ENCODE data around the gene C19orf47. TPM values are rescaled to one million over a fixed set of nuclear protein-coding genes. Genes with fewer than 3 reads are reported as not detected.

C19orf47 gene
- polyA plus RNA-seq, 1 experiment: 15.9 TPM

DNA sequence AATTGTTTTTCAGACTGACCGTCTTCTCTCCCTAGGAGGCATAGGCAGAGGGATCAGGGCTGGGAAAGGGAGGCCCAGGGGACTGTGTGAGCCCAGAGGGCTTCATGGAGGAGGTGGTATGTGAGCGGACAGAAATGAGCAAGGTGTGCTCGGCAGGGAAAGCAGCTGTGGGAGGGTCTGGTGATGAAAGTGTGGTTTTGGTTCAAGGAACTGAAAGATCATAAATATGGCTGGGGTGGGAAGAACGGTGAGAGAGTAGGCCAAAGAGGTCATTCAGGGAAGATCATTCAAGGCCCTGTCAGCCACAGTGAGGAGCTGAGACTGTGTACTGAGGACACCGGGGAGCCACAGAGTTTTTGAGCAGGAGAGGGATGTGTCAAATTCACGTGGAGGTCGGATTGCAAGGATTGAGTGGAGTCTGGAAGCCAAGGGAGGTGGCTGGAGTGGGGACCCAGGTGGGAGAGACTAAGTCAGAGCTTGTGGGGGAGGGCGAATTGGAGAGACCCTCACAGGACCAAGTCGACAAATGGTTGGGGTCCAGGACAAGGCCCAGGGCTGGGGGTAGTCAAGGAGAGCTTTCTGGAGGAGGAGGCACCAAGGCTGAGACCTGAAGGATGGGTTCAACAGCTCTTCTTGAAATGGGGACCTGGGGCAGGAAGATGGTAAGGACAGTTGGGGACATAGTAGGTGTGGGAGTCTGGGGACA lies 7.9 kb upstream of the C19orf47 start:
- Histone ChIP-seq H3K9me3 (ENCODE audit: control insufficient read depth, insufficient read depth, low read length) (no peaks in the 10 kb centered on the region), H3K27ac (ENCODE audit: low read depth, low read length) (peak overlapping the region; percentile 2), H3K27me3 (ENCODE audit: control insufficient read depth, insufficient read depth, low read length) (no peaks in the 10 kb centered on the region), H3K4me3 (ENCODE audit: low read depth, low read length) (no peak overlapping the region)
- CTCF ChIA-PET: interaction anchor here (1.9 kb wide), 1 partner anchor 51 kb away, joined by 6 read pairs; no protein-coding TSS in a partner anchor
- DNase-seq (ENCODE audit: low read depth, low spot score): no peak
- POLR2A ChIA-PET: interaction anchor here (0.8 kb wide), 1 partner anchor 8 kb away, joined by 3 read pairs; the partner anchor contains the start of genes C19orf47 and PLD3
- TF ChIP-seq, protein P1, sequence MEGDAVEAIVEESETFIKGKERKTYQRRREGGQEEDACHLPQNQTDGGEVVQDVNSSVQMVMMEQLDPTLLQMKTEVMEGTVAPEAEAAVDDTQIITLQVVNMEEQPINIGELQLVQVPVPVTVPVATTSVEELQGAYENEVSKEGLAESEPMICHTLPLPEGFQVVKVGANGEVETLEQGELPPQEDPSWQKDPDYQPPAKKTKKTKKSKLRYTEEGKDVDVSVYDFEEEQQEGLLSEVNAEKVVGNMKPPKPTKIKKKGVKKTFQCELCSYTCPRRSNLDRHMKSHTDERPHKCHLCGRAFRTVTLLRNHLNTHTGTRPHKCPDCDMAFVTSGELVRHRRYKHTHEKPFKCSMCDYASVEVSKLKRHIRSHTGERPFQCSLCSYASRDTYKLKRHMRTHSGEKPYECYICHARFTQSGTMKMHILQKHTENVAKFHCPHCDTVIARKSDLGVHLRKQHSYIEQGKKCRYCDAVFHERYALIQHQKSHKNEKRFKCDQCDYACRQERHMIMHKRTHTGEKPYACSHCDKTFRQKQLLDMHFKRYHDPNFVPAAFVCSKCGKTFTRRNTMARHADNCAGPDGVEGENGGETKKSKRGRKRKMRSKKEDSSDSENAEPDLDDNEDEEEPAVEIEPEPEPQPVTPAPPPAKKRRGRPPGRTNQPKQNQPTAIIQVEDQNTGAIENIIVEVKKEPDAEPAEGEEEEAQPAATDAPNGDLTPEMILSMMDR (IDR thresholded peaks at IDR 0.05; ENCODE audit: low read depth, low read length): no peak

DNA sequence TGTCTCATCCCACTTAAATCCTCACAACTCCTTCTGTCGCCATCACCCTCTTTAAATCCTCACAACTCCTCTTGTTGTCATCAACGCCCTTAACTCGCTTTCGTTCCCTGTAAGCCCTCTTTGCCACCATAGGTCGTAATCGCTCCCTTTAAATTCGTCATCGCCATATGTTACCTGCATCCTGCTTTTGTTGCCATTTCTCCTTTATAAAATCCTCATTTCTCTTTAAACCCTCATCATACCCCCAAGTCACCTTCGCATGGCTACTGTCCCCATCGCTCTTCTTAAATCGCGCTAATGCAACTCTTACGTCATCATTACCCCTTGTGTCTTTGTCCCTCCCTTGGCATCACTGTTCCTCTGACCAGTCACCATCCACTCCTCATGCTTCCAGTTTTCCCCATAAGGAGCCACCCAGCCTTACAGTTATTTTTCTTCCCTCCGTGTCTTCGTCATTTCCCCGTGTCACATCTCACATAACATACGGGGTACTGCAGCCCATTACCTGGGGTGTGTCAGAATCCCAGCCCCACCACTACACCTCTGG lies 837 bp upstream of the C19orf47 start:
- peak overlapping the region; percentile 86 for H3K4me3 ChIP-seq (ENCODE audit: low read depth, low read length)
- no peaks in the 10 kb centered on the region for H3K9me3 ChIP-seq (ENCODE audit: control insufficient read depth, insufficient read depth, low read length)
- peak overlapping the region; percentile 3 for H3K27ac ChIP-seq (ENCODE audit: low read depth, low read length)
- CTCF ChIA-PET: interaction anchor here (1.2 to 1.5 kb wide), 2 partner anchors 44 to 72 kb away, joined by 4 to 9 read pairs; no protein-coding TSS in a partner anchor
- no peak for DNase-seq (ENCODE audit: low read depth, low spot score)
- TF ChIP-seq, protein P1 (IDR thresholded peaks at IDR 0.05; ENCODE audit: low read depth, low read length): no peak
- POLR2A ChIA-PET: interaction anchor here (0.9 to 1.1 kb wide), 5 partner anchors 8 to 94 kb away, joined by 3 to 9 read pairs (median 5); no protein-coding TSS in a partner anchor
- H3K27me3 ChIP-seq (ENCODE audit: control insufficient read depth, insufficient read depth, low read length): no peaks in the 10 kb centered on the region

DNA sequence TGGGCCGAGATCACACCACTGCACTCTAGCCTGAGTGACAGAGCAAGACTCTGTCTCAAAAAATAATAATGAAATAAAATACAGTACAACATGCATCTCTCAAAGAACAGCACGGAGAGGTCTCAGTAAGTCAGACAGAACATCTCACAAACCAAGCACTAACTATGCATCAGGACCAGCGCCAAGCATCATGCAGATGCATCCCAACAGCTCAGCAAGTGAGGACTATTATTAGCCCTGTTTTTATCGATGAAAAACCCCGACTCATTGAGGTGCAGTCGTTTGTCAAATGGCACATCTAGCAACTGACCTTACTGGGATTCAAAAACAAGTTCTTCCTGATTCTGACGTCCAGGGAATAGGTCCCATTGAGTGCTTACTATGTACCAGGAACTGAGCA lies 3.8 kb downstream of the C19orf47 start:
- TF ChIP-seq, protein P1 (IDR thresholded peaks at IDR 0.05; ENCODE audit: low read depth, low read length): no peak
- POLR2A ChIA-PET: interaction anchor here (0.6 kb wide), 1 partner anchor 1095 kb away, joined by 3 read pairs; the partner anchor contains the start of gene DMAC2
- CTCF ChIA-PET: no interaction called here
- DNase-seq (ENCODE audit: low read depth, low spot score): no peak
- Histone ChIP-seq H3K27ac (ENCODE audit: low read depth, low read length) (no peak overlapping the region), H3K4me3 (ENCODE audit: low read depth, low read length) (no peak overlapping the region), H3K9me3 (ENCODE audit: control insufficient read depth, insufficient read depth, low read length) (no peaks in the 10 kb centered on the region), H3K27me3 (ENCODE audit: control insufficient read depth, insufficient read depth, low read length) (no peaks in the 10 kb centered on the region)

DNA sequence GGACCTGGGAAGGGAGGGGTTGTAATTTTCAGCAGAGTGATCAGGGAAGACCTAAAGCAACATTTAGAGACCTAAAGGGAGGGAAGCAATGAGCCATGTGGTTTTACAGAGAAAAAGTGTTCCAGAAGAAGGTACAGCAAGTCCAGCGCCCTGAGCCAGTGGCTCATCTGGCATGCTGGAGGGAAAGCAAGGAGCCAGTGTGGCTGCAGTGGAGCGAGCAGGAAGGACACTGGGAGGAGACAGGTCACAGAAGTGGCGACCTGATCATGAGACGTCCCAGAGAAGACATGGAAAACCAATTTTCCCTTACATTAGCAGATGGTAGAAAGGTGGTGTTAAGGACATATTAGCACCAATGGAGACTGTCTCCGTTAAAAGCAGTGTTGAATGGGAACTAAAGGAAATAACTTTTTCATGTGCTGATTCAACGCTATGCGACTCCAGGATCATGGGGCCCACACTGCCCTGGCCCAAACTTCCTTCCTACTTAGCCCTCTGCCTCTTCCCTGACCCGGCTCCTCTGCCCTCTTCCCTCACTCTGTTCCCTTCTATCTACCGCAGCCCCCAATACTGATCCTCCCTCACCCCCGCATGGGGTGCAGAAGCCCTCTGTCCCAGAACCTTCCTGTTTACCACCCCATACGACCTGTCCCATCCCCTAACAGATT lies 5.4 kb downstream of the C19orf47 start:
- no peak overlapping the region for H3K4me3 ChIP-seq (ENCODE audit: low read depth, low read length)
- H3K9me3 ChIP-seq (ENCODE audit: control insufficient read depth, insufficient read depth, low read length): no peaks in the 10 kb centered on the region
- no peak overlapping the region for H3K27ac ChIP-seq (ENCODE audit: low read depth, low read length)
- ChIA-PET CTCF (no interaction called here), POLR2A (no interaction called here)
- no peaks in the 10 kb centered on the region for H3K27me3 ChIP-seq (ENCODE audit: control insufficient read depth, insufficient read depth, low read length)
- no peak for DNase-seq (ENCODE audit: low read depth, low spot score)
- TF ChIP-seq, protein P1 (IDR thresholded peaks at IDR 0.05; ENCODE audit: low read depth, low read length): no peak

Measured in AG04450 (cell line).